GM12872 (cell line): ENCODE data around the gene RYR2.
A peak's percentile ranks its signal among the peaks of the same experiment; 100 is the strongest.

Experiments
- TF ChIP-seq, protein P1 (sequence below): IDR thresholded peaks from 3 replicates; pipeline ENCODE4 v1.5.1; 2011; ENCODE audit warnings: low read depth, mild to moderate bottlenecking, low read length, moderate library complexity; ENCODE audit not compliant: insufficient read depth

RYR2 gene

DNA sequence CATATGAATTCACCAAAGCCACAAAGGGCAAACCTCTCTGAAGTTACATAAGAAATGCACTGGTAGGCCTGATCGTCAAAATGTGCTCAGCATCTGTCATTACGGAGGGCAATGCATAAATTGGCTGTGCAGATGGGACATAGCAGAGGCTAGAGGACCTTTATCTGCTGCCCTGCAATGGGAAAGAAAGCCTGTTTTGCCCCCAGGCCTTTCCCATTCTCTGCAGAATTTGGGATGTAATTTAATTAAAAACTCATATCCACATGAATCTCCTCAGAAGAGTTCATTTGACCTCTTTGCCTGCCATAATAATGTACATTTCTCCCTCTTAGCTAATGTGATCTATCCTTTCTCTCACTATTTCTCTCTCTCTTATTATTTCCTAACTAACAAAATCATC, 690.7 kb downstream of the RYR2 start:
- TF ChIP-seq, protein P1, sequence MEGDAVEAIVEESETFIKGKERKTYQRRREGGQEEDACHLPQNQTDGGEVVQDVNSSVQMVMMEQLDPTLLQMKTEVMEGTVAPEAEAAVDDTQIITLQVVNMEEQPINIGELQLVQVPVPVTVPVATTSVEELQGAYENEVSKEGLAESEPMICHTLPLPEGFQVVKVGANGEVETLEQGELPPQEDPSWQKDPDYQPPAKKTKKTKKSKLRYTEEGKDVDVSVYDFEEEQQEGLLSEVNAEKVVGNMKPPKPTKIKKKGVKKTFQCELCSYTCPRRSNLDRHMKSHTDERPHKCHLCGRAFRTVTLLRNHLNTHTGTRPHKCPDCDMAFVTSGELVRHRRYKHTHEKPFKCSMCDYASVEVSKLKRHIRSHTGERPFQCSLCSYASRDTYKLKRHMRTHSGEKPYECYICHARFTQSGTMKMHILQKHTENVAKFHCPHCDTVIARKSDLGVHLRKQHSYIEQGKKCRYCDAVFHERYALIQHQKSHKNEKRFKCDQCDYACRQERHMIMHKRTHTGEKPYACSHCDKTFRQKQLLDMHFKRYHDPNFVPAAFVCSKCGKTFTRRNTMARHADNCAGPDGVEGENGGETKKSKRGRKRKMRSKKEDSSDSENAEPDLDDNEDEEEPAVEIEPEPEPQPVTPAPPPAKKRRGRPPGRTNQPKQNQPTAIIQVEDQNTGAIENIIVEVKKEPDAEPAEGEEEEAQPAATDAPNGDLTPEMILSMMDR = no peak

DNA sequence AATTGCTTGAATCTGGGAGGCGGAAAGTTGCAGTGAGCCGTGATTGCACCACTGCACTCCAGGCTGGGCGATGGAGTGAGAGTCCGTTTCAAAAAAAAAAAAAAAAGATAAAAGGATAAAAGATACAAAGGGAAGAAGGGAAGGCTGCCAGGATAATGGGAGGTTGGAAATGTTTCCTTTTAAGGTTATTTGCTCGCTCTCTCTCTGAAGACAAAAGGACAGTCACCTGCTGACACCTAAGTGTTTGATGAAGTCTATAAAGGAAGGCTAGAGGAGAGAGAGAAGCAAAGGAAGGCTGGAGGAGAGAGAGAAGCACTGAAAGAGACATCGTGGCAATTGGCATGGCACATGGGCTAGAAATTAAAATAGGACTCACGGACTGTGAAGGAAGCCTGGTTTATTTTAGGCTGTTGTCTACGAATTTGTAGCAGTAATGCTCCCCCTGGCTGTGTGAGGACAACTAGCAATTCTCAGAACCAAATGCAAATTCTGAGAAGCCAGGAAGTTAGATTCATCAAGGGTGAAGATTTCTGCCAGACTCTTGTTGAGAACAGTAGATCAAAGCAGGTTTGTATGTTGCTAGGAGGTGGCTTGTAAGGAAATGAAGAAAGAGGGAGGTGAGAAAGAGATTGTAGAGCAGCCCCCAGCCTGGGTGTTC, 694.5 kb downstream of the RYR2 start:
- TF ChIP-seq, protein P1 = peak; percentile 27; the same call in 1 of the 3 replicates

DNA sequence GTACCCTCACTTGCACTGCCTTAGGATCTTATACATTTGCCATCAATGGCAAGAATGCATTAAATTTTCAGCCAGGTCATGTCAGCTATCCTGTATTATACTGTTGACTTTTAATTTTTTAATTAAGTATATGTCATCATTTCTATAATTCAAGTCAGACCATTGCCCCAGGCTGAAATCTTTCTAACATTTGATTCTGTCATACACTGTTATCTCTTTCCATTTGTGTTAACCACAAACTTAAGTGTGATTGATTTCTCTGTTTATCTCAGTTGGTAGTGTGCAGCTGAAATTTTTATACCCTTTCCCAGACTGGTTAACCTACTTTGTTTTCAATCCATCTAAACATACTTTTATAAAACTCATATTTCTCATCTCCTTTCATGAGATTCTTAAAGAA, 695.5 kb downstream of the RYR2 start:
- TF ChIP-seq, protein P1 = no peak

DNA sequence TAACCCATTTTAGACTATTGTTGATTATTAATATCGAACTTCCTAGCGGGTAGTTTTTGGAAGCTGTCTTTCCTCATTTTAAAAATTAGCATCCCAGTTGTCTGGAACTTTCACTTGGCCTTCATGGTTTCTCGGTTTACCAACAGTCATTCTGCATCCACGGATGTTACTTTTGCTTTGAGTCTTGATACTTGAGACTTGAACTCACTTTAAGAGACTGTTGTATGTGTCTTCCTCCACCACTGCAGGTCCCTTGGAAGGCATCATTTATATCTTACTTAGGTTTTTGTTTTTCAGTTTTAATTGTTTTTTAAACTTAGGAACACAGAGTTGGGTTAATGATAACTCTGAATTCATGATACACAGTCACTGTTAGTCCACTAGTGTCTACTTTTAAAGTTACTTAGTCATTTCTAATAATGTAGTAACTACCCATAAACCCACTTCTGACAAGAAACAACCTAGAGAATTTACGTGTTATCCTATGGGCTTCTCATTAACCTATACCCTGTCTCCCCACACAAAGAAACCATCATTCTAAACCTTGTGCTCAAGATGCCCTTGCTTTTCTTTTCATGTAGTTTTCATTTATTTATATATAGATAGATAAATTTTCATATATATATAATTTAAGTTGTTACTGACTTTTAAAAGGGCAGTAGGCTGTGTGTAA, 696.1 kb downstream of the RYR2 start:
- TF ChIP-seq, protein P1 = no peak

DNA sequence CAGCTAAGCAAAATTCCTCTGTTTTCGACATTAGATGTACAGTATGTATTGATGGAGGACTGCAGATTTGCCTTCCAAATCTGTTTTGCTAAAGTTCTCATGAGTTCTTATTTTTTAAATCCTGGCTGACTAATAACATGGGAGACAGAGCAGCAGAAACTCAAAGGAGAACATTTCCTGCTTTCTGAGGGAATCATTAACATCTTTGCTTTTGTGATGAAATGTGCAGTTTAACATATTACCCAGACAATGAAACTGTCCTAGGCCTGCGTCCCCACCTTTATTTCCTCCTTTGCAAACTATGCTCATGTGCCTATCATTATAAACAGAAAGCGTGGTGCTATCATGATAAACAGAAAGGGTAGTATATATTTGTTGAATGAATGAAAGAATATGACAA, 698.9 kb downstream of the RYR2 start:
- TF ChIP-seq, protein P1 = no peak

DNA sequence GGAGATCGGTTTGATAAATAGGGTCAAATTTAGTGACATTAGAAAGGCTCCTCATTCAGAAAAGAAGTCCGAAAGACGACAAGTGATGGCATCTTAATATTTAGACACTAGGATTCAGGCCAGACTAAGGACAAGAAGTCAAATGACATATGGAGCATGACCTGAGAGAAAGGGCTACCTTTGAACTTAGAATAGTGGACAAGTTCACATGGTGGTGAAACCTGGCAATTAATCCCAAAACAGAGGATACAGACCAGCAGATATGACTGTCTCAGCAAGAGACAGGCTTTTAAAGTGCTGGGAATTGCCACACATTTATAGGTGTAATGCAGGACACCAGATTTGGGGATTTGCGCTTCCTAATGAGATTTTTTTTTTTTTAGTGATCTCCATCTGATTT, 703.6 kb downstream of the RYR2 start:
- TF ChIP-seq, protein P1 = no peak

DNA sequence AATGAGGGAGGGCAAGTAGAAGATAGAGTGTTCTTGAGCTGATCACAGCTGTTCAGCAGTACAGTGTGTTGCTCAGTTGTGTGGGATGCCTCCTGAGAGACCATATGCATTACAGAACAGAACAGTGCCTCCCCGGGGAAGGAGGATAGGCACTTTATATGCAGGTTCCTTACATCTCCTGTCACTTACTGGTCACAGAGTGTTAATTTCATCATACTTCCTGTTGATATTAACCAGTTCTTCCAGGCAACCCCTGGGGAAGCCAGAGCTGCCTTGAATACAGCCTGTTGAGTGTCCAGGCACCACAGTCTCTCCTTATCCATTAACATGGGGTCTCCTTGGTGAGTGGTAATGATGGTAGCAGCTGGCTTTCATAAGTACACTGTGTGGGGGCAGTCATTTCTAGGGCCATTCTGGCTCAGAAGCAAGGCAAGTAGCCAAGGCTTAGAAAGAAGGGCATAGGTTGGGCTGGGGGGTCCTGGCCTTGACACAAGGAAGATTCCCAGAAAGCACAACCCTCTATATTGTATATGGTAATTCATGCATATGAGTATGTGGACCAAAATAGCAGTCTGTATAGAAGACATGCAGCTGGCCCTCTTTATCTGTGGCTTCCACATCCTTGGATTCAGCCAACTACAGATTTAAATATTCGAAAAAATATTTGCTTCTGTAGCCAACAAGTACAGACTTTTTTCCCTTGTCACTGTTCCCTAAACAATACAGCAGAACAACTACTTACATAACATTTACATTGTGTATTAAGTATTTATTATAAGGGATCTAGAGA, 706.4 kb downstream of the RYR2 start:
- TF ChIP-seq, protein P1 = no peak
